ENCODE data around the gene ARIH2.

ARIH2 gene

DNA sequence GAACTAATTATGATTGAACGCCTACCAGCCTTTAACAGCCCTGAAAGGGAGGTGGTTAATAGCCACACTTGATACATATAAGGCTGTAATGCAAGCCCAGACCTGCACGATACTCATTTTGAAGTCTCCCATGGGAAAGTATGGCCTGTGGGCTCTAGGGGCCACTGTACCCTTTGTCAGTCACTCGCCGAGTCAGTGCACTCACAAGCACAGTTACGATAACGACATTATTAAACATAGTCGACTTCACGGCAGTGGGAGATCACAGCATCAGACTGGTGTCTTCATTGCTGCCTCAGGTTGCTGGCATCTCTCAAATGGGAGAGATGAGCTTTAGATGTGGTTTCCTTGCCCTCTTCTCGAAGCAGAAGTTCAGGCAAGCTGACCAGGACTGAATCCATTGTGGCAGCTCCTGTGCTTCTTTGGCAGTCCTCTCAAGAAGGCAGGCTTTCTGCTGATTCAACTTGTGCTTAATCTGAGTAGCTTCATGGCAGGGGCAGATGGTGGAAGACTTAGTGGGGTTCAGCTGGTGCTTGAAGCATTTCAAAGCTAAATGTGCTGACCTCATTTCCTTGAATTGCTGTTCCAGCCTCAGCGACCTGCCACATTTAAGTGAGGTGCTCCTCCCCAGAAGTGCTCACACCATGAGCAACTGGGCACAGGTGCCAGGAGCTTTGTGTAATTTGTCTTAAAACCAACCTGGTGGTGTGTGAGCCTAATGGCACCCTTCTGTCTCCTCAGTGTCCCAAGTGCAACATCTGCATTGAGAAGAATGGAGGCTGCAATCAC is 55.6 kb downstream of the ARIH2 start:
- no peak for DNase-seq

DNA sequence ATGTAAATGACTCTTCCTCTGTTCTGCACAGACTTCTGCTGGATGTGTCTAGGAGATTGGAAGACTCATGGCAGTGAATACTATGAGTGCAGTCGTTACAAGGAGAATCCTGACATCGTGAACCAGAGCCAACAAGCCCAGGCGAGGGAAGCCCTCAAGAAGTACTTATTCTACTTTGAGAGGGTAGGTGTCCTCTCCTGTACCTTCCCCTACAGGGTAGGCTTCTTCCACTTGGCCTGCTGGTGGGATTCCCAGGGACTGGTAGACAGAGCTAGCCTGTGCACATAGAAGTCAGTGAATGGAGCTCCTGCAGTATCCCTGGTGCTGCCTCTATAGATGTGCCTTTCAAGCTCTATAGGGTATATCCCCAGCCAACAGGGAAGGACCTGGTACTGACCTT is 60.8 kb downstream of the ARIH2 start:
- DNase-seq: no peak

DNA sequence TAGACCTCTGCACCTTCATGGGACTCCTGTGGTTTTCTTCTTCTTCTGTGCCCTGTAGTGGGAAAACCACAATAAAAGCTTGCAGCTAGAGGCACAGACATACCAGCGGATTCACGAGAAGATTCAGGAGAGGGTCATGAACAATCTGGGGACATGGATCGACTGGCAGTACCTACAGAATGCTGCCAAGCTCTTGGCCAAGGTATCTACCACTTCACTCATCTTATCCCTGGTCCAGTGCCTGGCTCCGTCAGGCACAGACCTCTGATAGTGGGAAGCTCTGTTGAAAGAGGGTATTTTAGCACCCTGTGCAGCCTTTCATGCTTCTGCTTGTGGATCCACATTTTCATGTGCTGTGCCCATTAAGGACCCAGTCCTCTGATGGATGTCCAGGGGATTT is 61.7 kb downstream of the ARIH2 start:
- DNase-seq: no peak

DNA sequence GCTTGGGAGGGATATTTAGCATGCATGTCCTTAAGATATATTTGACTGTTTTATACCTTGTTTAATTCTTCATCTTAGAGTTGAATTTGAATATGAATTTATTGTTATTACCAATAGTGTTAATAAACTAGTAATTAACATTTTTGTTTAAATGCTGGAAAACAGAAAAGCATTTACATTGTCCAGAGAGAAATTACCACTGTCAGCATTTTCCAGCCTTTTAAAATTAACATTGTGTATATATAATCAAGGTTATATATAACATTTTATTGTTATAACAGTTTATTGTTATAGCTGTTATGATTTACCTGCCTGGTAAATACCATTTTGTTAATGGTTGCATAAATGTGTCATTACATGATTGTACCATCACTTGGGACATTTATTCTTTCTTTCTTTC is 63.4 kb downstream of the ARIH2 start:
- no peak for DNase-seq

DNA sequence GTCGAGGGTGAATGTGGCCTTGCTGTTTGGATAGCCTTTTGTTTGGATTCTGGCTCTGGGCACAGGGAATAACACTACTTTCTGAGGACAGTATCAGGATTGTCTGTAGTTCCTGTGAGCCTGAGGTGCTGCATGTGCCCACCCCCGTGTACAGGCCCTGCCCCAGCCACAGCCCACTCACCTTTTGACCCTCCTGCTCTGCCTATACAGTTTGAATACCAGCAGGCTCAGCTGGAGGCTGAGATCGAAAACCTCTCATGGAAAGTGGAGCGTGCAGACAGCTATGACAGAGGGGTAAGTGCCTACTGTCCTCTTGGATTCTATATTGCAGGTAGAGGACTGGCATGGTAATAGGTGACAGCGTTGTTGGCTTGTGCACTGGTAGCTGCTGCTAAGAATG is 64.0 kb downstream of the ARIH2 start:
- DNase-seq: no peak

DNA sequence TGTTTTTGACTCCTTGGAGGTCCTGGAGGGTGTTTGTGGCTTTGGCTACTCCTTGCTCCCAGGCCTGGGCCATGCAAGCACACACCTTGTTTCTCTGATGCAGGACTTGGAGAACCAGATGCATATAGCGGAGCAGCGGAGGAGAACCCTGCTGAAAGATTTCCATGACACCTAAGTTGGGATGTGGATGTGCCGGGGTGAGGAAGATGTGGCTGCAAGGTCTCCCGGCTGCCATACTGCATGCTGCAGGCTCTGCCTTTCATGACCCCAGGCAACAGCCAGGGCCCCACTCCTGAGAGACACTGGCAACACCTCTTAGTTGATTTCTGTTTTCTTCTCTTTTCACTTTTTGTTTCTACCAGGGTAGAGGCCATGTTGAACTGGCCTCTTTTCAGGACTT is 64.5 kb downstream of the ARIH2 start:
- no peak for DNase-seq

DNA sequence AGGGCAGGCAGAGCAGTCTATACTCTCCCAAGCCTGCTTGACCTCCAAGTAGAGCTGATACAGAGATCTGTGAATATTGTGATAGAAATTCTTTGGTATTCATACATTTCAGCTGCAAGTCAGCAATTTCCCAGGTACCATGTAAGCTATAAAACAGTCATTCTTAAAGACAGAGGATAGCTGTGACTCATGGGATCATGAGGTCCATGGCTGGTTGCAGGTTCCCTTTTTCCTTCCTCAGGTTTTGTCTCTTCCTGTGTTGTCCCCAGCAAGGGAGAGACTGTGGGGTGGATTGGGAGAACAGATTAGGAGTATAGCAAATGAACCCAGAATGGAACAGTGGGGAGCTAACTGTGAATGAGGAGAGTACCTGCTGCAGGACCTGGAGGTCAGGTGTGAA is 66.0 kb downstream of the ARIH2 start:
- DNase-seq: no peak

DNA sequence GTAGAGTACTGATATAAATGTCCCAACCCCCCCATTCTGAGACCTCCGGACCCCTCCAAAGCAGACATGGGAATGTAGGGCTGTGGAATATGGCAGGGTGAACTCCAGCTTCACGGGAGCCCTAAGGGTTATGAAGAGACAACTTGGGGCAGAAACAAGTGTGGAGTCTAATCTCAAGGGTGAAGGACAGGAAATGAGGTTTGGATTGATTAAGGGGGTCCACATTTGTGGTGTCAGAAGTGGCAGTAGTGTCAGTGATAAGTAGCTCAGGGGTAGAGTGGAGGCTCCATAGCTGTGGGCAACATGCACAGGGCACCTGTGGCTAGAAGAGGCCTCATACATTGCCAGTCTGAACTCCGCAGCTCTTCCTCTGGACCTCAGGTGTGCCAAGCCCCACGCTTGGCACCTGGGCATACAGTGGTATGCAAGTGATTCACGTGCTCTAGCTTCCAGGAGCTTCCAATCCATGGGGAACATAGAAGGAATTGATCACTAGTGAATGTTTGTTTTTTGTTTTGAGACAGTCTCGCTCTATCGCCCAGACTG is 67.3 kb downstream of the ARIH2 start:
- DNase-seq: no peak

DNA sequence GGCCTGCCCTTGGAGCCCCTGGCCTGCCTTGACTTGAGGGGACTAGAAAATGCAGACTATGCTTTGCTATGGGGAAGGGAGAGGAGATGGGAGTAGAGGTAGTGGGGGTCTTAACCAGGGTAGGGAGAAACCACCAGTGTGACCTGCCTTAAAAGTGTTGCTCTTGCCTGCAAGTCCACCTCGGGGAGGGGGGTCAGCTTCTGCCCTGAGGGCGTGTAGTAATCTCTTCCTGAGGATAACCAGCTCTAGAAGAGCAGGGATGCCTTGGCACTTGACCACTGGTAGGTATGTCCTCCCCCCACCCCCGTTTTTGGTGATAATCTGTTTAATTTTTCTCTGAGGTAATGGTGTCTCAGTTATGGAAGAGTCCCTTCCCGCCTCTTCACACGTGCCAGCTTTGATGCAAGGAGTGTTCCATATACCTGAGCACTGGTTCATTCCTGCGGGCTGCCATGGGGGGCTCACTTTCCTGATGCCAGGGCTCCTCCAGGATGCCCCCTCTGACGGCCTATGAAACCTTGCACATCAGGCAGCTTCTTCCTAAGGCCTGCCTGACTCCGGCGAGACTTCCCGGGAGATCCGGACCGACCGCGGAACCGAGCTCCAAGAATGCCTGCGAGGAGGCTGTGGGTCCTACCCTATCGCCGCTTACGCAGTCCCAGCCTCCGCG is 70.6 kb downstream of the ARIH2 start:
- DNase-seq: no peak

DNA sequence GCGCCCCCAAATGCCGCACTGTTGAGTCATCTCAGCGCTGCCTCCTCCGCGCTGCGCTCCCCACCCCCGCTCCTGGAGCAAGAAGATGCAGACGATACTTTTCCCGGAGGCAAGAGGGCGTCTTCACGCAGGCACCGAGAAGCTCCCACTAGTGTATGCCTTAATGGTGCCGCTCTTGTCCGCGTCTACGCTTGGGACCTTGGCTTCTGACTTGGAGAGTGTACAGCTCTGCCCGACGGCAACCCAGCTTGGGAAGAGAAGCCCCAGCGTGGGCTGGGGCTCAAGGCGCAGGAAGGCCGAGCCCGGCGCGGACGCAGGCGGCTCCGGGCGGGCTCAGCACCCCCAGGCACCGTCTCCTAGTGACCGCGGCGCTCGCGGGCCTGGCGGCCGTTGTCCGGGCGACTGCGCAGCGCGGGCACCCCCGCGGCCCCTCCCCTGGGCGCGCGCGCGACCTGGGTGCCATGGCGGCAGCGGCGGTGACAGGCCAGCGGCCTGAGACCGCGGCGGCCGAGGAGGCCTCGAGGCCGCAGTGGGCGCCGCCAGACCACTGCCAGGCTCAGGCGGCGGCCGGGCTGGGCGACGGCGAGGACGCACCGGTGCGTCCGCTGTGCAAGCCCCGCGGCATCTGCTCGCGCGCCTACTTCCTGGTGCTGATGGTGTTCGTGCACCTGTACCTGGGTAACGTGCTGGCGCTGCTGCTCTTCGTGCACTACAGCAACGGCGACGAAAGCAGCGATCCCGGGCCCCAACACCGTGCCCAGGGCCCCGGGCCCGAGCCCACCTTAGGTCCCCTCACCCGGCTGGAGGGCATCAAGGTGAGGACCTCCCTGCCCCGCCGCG is 71.4 kb downstream of the ARIH2 start, which contains the start of gene P4HTM:
Gene P4HTM (plus strand): TSS at position 446 of the 840 bp plus-strand sequence. CDS start 16 bp downstream, at position 462.
- DNase-seq: peak in 13 of 14 donors; percentile 65 to 95 (median 86)

DNA sequence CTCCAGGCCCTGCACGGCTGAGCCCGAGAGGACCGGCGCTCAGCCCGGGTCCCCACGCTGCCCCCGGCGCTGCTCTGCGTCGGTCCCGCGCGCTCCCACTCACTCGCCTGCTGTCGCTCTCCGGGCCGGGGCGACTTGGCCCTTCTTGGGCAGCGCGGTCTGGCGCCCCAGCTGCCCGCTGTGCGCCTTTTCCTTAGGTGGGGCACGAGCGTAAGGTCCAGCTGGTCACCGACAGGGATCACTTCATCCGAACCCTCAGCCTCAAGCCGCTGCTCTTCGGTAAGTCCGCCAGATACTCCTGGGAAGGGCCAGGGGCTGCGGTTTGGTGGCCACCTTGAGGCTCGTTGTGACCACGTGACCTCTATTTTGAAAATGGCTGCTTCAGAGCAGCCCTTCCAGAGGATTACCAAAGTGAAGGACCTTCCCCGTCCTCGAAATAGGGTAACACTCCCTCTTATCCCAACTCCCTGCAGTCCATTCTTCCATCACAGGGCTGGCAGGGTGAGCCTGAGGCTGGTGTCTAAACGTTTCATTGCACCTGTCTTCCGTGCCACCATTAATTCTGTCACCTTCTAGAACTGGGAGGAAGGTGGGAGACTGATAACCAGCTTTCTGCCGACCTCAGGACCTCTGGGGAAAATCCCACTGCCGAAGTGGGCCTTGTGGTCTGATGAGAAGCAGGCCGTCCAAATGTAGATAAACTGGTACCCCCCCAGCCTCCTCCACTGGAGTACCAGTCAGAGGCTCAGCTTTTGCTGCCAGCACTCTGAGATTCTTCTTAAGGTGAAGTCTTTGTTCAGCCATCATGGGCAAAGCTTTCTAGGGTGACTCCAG is 72.2 kb downstream of the ARIH2 start:
- peak in 9 of 14 donors; percentile 18 to 58 (median 39) for DNase-seq

DNA sequence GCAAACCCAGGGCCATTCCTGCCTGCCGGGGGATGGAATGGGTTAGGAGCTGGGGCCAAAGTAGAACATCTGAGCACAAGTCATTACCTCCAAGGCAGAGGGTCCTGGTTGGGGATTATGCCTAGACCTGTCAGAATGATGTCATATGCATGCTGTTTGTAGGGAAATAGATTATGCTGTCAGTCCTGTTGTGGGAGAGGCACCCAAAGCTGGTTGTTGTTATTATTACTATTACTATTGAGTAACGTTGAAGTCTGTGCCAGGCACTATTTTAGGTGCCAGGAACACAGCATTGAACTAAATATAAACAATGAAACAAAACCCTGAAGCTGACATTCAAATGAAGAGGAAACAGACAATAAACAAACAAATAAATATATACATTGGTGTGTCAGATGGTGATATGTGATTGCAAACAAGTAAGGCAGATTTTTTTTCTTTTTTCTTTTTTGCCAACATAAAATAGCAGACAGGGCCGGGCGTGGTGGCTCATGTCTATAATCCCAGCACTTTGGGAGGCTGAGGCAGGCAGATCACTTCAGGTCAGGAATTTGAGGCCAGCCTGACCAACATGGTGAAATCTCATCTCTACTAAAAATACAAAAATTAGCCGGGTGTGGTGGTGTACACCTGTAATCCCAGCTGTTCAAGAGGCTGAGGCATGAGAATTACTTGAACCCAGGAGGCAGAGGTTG is 73.4 kb downstream of the ARIH2 start:
- no peak for DNase-seq

DNA sequence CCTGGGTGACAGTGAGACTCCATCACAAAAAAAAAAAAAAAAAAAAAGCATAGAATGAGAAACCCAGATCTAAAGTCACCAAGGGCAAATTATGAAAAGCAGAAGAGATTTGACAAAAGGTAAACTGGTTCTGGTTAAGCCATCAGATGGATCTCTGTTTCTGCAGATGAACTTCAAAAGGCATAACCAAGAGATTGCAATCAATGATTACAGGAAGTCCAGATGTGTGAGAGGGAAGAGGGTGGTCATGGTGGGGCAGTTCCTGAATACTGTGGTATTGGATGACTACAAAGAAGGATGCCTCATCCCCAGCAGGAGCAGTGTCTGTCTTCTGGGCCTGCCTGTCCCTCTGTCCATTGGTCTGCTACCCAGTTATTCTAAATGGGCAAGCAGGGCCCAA is 75.2 kb downstream of the ARIH2 start:
- DNase-seq: no peak

DNA sequence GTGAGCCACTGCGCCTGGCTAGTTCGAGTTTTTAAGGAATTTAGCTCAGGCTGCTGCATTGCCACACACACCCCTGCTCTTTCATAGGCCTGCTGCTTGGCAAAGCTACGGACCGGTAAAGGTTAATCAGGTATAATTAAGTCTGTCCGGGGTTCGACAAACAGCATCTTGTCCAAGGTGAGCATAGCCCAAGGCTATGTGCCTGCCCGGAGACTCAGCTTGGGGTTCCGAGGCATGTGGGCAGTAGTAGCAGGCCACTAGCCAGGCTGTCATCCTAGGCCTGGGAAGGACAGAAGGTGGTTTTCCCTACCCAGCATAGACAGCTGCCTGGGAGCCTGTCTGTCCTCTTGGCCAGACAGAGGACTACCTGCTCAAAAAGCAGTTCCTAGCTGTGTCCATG is 78.0 kb downstream of the ARIH2 start:
- no peak for DNase-seq

DNA sequence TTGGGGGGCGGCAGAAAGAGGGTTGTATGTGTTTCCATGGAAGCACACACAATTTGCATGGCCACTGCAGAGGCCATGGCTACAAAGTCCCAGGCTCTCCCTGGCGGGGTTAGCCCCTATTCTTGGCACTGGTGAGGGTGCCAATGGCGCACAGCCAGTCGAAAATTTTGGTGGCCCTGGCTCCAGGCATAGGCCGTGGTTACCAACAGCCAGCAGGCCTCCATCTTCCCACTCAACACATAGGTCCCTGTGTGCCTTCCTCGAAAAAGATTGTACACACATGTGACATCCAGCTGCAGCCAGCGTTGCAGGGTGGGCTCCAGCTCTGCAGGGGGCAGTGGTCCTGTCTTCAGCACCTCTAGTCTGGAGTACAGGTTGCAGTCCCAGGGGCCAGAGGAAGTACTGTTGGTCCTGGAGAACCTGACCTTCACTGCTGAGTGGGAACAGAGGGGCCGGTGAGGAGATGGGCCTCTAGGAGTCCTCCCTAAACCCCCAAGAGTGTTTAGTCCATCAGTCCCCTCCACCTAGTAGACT is 78.5 kb downstream of the ARIH2 start:
- DNase-seq: no peak

DNA sequence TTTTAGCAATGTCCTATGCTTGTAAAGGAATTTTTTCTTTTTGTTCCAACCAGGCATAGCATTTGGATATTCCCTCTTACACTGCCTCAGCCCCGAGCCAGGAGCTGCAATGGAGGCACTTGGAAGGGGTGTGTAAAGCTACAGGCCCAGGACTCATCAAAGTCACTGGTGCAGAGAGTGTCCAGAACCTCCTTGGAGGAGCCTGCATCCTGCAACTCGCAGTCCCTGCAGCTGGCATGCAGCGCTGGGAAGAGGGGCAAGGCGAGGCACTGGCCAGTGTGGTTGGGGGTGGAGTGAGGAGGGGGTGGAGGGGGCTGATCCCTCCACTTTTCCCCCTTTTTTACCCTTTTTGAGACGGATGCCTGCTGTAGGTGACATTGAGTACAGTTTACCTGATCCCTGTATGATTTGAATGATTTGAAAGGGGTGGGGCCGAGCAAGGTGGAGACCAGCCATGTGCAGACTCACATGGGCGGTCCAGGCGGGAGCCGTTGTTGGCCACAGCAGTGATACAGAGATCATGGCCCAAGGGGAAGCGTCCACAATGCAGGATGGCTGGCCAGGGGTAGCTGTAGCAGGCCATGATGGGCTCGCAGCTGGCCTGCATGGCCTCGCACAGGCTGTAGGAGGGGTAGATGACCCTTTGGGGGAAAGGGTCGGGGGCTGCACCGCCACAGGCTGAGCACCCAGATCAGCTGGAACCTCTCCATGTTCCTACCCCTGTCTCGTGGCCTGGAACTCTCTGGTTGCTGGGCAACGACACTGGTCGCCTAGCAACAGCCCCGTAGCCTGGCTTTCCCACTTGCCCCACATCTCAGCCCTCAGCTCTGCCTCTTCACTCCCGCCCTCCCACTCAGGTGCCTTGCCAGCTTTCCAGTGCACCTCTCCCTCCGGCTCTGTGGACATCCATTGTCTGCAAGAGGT is 79.3 kb downstream of the ARIH2 start:
- DNase-seq: peak in 1 of 14 donors; percentile 20

DNA sequence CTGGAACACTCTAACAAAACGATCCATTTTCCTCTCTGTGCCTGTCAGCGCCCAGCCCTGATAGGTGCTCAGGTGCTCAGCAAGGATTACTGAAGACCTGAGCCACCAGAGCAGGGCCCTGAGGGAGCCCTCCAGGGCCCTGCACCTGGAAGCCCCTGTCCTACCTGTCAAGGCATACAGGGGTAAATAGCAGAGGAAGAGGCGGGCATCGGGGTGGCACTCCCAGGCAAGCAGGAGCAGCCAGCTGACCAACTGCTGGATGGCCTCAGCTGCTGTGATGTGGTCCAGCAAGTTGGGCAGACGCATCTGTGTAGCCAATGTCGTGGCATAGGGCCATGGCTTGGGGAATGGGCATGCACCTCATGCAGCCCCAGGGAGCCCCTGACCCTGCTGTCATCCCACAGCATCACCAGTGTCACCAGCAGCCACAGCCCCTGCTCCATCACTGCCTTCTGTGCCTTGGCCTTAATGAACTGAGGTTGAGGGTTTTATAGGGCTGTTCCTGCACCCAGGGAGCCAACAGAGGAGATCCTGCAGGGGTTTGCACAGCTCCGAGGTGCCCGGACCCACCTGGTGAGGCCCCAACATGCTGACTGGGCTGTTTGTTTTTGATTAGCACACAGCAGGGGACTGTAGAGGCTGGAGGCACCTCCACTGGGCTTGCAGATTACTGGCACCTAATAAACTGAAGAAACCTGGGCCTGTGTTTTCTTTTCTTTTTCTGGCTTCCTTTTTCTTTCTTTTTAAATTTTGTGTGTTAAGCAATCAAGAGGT is 80.6 kb downstream of the ARIH2 start:
- no peak for DNase-seq

DNA sequence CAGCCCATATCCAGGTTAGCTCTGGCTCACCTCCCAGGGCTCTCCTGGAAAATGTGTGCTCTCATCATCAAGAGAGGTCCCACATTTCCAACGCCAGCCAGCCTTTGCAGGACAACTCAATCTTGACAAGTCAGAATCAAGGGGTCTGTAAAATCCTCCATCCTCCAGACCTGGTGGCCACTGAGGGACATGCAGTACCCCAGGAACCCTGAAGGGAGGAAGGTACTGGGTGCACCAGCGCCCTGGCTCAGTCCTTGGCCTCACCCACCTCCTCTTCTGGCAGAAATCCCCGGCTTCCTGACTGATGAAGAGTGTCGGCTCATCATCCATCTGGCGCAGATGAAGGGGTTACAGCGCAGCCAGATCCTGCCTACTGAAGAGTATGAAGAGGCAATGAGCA is 82.5 kb downstream of the ARIH2 start:
- no peak for DNase-seq

Measured in C1 segment of cervical spinal cord (tissue), 14 donors.